Measurements from ENCODE around the gene OR56A4.
"Not testable (repeated sequence)": the region's sequence is repeated elsewhere in the genome, so short reads cannot be mapped to it uniquely, and the experiment has no call there.

OR56A4 gene

GRCh38 chr11:5968394-5968793, 38.4 kb downstream of the OR56A4 start, which contains the start of gene OR56A5:
TSS of gene OR56A5 (minus strand) at chr11:5968494. CDS start at chr11:5968494, 0 bp downstream.
- no peaks in the 10 kb centered on the region for H4K20me1 ChIP-seq
- no peaks in the 10 kb centered on the region for H3K36me3 ChIP-seq
- H3K9me3 ChIP-seq (replicated peaks in 1 of 11), result peaks cover 2 to 14% (median 11%) of the 10 kb centered on the region in 11 experiments; a peak in 19 of 22 replicates
- H3K4me3 ChIP-seq, result no peak within 1 kb of the TSS
- H3K4me1 ChIP-seq, result peaks cover 0 to 2% (median 0%) of the 10 kb centered on the region in 10 experiments; a peak in 5 of 20 replicates
- H3K9ac ChIP-seq, result no peak within 1 kb of the TSS
- TF ChIP-seq Cebpa-rat (IDR thresholded peaks at IDR 0.05), result no peak
- H3K27ac ChIP-seq, result no peak within 1 kb of the TSS
- no peak within 1 kb of the TSS for H3K4me2 ChIP-seq
- H3K27me3 ChIP-seq, result no peaks in the 10 kb centered on the region

DNA sequence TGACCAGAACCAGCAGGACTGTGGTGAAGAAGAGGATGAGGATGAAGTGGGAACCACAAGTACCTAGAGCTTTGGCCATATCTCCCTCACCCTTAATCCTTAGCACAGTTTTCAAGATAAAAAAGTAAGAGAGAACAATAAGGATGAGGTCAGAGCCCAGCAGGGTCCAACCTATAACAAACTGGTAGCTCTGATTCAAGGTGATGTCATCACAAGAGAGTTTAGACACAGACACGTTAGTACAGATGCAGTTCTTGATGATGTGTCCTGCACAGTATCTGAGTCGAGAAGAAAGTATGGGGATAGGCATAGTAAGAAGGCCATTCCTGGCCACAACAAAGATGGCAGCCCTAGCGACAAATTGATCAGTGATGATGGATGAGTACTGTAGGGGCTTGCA, 39.0 kb downstream of the OR56A4 start:
- Histone ChIP-seq H3K4me3 (no peak overlapping the region), H3K36me3 (no peaks in the 10 kb centered on the region), H3K4me1 (no peaks in the 10 kb centered on the region), H3K9ac (no peak overlapping the region), H4K20me1 (no peaks in the 10 kb centered on the region), H3K27me3 (no peaks in the 10 kb centered on the region), H3K27ac (no peak overlapping the region), H3K4me2 (no peak overlapping the region), H3K9me3 (replicated peaks in 1 of 11) (peaks cover 8 to 20% (median 17%) of the 10 kb centered on the region in 11 experiments; a peak in 20 of 22 replicates)
- TF ChIP-seq Cebpa-rat (IDR thresholded peaks at IDR 0.05), result no peak

GRCh38 chr11:5966958-5967357, 39.8 kb downstream of the OR56A4 start:
- peaks cover 14 to 28% (median 22%) of the 10 kb centered on the region in 11 experiments for H3K9me3 ChIP-seq (replicated peaks in 1 of 11)
- H3K36me3 ChIP-seq, result no peaks in the 10 kb centered on the region
- no peak overlapping the region for H3K27ac ChIP-seq
- TF ChIP-seq Cebpa-rat (IDR thresholded peaks at IDR 0.05), result no peak
- H3K4me3 ChIP-seq, result no peak overlapping the region
- H3K4me1 ChIP-seq, result no peaks in the 10 kb centered on the region
- H3K9ac ChIP-seq, result no peak overlapping the region
- no peaks in the 10 kb centered on the region for H3K27me3 ChIP-seq
- H3K4me2 ChIP-seq, result no peak overlapping the region
- H4K20me1 ChIP-seq, result no peaks in the 10 kb centered on the region

- H4K20me1 ChIP-seq, H3K4me3 ChIP-seq, H3K27ac ChIP-seq, H3K4me2 ChIP-seq, H3K27me3 ChIP-seq, H3K9ac ChIP-seq, H3K36me3 ChIP-seq, H3K4me1 ChIP-seq: not testable (repeated sequence)
- H3K9me3 ChIP-seq (replicated peaks in 1 of 11), result peaks cover 36 to 54% (median 44%) of the 10 kb centered on the region in 11 experiments
These were observed 45.9 kb downstream of the OR56A4 start for GRCh38 chr11:5960704-5961320.

- no peak for TF ChIP-seq Cebpa-rat (IDR thresholded peaks at IDR 0.05)
- Histone ChIP-seq H3K27me3 (no peaks in the 10 kb centered on the region), H3K9ac (no peak overlapping the region), H3K27ac (no peak overlapping the region), H3K9me3 (replicated peaks in 1 of 11) (peaks cover 9 to 18% (median 11%) of the 10 kb centered on the region in 11 experiments), H3K36me3 (no peaks in the 10 kb centered on the region), H4K20me1 (no peaks in the 10 kb centered on the region), H3K4me2 (no peak overlapping the region), H3K4me3 (no peak overlapping the region), H3K4me1 (no peaks in the 10 kb centered on the region)
These were observed 51.2 kb downstream of the OR56A4 start for GRCh38 chr11:5955586-5955985.

Measured in BLaER1 treated with 17β-estradiol and CSF1 and Interleukin-3, amounts not matched to agents 10 nM and 100 nM (cell line).